Trophoblast cell (in vitro differentiated cells and primary cell): ENCODE results near the gene PRR35.

ENCODE experiments used
- DNase-seq, 2 donors: peaks; one replicate each; pipeline ENCODE4 v3.0.0-alpha.2; 2016
- H2AFZ ChIP-seq: 2 replicates; pipeline ENCODE4 v1.6.1; 2013; ENCODE audit warnings: low read length, moderate library complexity, mild to moderate bottlenecking; ENCODE audit not compliant: insufficient read depth, poor library complexity
- H2AK5ac ChIP-seq: 2 replicates; pipeline ENCODE4 v1.6.1; 2013; ENCODE audit warnings: mild to moderate bottlenecking, low read length
- H2BK120ac ChIP-seq: 2 replicates; pipeline ENCODE4 v1.6.1; 2013; ENCODE audit warnings: low read length, mild to moderate bottlenecking, moderate library complexity; ENCODE audit not compliant: insufficient read depth, poor library complexity
- H2BK12ac ChIP-seq: 2 replicates; pipeline ENCODE4 v1.6.1; 2013; ENCODE audit warnings: mild to moderate bottlenecking, low read length, moderate library complexity
- H2BK5ac ChIP-seq: 2 replicates; pipeline ENCODE4 v1.6.1; 2013; ENCODE audit warnings: low read length, low read depth, moderate library complexity, mild to moderate bottlenecking; ENCODE audit not compliant: poor library complexity
- H3K14ac ChIP-seq: 2 replicates; pipeline ENCODE4 v1.6.1; 2013; ENCODE audit warnings: mild to moderate bottlenecking, low read length
- H3K18ac ChIP-seq: 2 replicates; pipeline ENCODE4 v1.6.1; 2013; ENCODE audit warnings: mild to moderate bottlenecking, low read length
- H3K23ac ChIP-seq: 2 replicates; pipeline ENCODE4 v1.6.1; 2013; ENCODE audit warnings: low read length
- H3K27ac ChIP-seq: 2 replicates; pipeline ENCODE4 v1.5.1; 2013; ENCODE audit warnings: low read depth, mild to moderate bottlenecking, inconsistent platforms, low read length, moderate library complexity
- H3K27me3 ChIP-seq: 2 replicates; pipeline ENCODE4 v1.6.1; 2013; ENCODE audit warnings: inconsistent platforms, mild to moderate bottlenecking, low read length, moderate library complexity; ENCODE audit not compliant: insufficient read depth
- H3K36me3 ChIP-seq, 2 experiments: 1 replicate in 1 of 2; 2 replicates in 1 of 2; pipeline ENCODE4 v1.6.1; 2013; ENCODE audit warnings: low read length in 2 of 2, mild to moderate bottlenecking in 2 of 2, moderate library complexity in 1 of 2; ENCODE audit not compliant: insufficient read depth in 2 of 2, control insufficient read depth in 1 of 2
- H3K4ac ChIP-seq: 2 replicates; pipeline ENCODE4 v1.6.1; 2013; ENCODE audit warnings: low read depth, mild to moderate bottlenecking, low read length, moderate library complexity
- H3K4me1 ChIP-seq, 2 experiments: 1 replicate in 1 of 2; 2 replicates in 1 of 2; pipeline ENCODE4 v1.6.1; 2013; ENCODE audit warnings: low read length in 2 of 2, mild to moderate bottlenecking in 2 of 2, moderate library complexity in 1 of 2; ENCODE audit not compliant: insufficient read depth in 2 of 2, control insufficient read depth in 1 of 2
- H3K4me2 ChIP-seq: 2 replicates; pipeline ENCODE4 v1.6.1; 2013; ENCODE audit warnings: inconsistent platforms, mild to moderate bottlenecking, low read length, moderate library complexity
- H3K4me3 ChIP-seq: 2 replicates; pipeline ENCODE4 v1.5.1; 2013; ENCODE audit warnings: mild to moderate bottlenecking, low read depth, low read length, inconsistent platforms
- H3K79me1 ChIP-seq: one replicate; pipeline ENCODE4 v1.6.1; 2013; ENCODE audit warnings: low read length
- H3K79me2 ChIP-seq: 2 replicates; pipeline ENCODE4 v1.6.1; 2013; ENCODE audit warnings: low read length, mild to moderate bottlenecking; ENCODE audit not compliant: control insufficient read depth, insufficient read depth, poor library complexity
- H3K9ac ChIP-seq: 2 replicates; pipeline ENCODE4 v1.6.1; 2013; ENCODE audit warnings: mild to moderate bottlenecking, low read length
- H3K9me3 ChIP-seq: 2 replicates; pipeline ENCODE4 v1.6.1; 2013; ENCODE audit warnings: low read depth, mild to moderate bottlenecking, control low read depth, inconsistent platforms, low read length; ENCODE audit not compliant: insufficient read depth
- H4K12ac ChIP-seq: 2 replicates; pipeline ENCODE4 v1.6.1; 2013; ENCODE audit warnings: low read depth, mild to moderate bottlenecking, low read length, moderate library complexity
- H4K8ac ChIP-seq: 2 replicates; pipeline ENCODE4 v1.6.1; 2013; ENCODE audit warnings: low read depth, mild to moderate bottlenecking, low read length, moderate library complexity
- H4K91ac ChIP-seq: one replicate; pipeline ENCODE4 v1.6.1; 2013; ENCODE audit warnings: low read depth, mild to moderate bottlenecking, low read length, moderate library complexity
- WGBS: extraction: QIAGEN DNeasy Blood & Tissue Kit; methylation state at CpG from one replicate; pipeline ENCODE4 v1.1.7; 2013; ENCODE audit warnings: missing lambda C conversion rate; ENCODE audit not compliant: insufficient read length, insufficient coverage; ENCODE audit errors: extremely low coverage; 5-methylcytosine and 5-hydroxymethylcytosine counted together

The PRR35 gene

GRCh38 chr16:572865-573650 lies 12.9 kb downstream of the PRR35 start:
- Histone ChIP-seq H3K18ac (no peak overlapping the region), H4K12ac (no peak overlapping the region), H2AK5ac (no peak overlapping the region), H3K36me3 (peaks cover 31 to 32% of the 10 kb centered on the region in 2 experiments), H2BK12ac (no peak overlapping the region), H3K27me3 (no peaks in the 10 kb centered on the region), H3K14ac (no peak overlapping the region), H3K9me3 (peaks cover 10% of the 10 kb centered on the region), H3K4me1 (peaks cover 7 to 13% of the 10 kb centered on the region in 2 experiments), H3K4me2 (no peak overlapping the region), H3K23ac (no peak overlapping the region), H3K79me2 (peaks cover 3% of the 10 kb centered on the region), H2AFZ (no peak overlapping the region), H3K9ac (no peak overlapping the region), H4K8ac (no peak overlapping the region), H3K4ac (no peak overlapping the region), H2BK5ac (no peak overlapping the region), H3K4me3 (no peak overlapping the region), H2BK120ac (no peak overlapping the region), H3K79me1 (peaks cover 7% of the 10 kb centered on the region), H3K27ac (no peak overlapping the region), H4K91ac (no peak overlapping the region)
- no peak for DNase-seq
- WGBS: no CpG with 5 or more reads among the region's 27 CpGs

- H4K12ac ChIP-seq: no peak overlapping the region
- H3K4me1 ChIP-seq: peaks cover 5 to 9% of the 10 kb centered on the region in 2 experiments
- WGBS: no CpG with 5 or more reads among the region's 46 CpGs
- H3K4me2 ChIP-seq: no peak overlapping the region
- no peak overlapping the region for H2AFZ ChIP-seq
- H3K23ac ChIP-seq: no peak overlapping the region
- peaks cover 7% of the 10 kb centered on the region for H3K79me1 ChIP-seq
- H3K27me3 ChIP-seq: no peaks in the 10 kb centered on the region
- H3K14ac ChIP-seq: no peak overlapping the region
- H3K18ac ChIP-seq: no peak overlapping the region
- no peak overlapping the region for H3K27ac ChIP-seq
- no peak overlapping the region for H2BK5ac ChIP-seq
- H3K4ac ChIP-seq: no peak overlapping the region
- peaks cover 14% of the 10 kb centered on the region for H3K9me3 ChIP-seq
- no peak overlapping the region for H2BK120ac ChIP-seq
- no peak overlapping the region for H3K4me3 ChIP-seq
- H4K8ac ChIP-seq: no peak overlapping the region
- no peak overlapping the region for H4K91ac ChIP-seq
- H3K36me3 ChIP-seq: peaks cover 31 to 32% of the 10 kb centered on the region in 2 experiments
- no peak overlapping the region for H2BK12ac ChIP-seq
- peaks cover 3% of the 10 kb centered on the region for H3K79me2 ChIP-seq
- no peak for DNase-seq
- H2AK5ac ChIP-seq: no peak overlapping the region
- H3K9ac ChIP-seq: no peak overlapping the region
Measured at GRCh38 chr16:574021-574760, 14.0 kb downstream of the PRR35 start.

- no peak overlapping the region for H2BK120ac ChIP-seq
Measured at GRCh38 chr16:575354-576196, 15.4 kb downstream of the PRR35 start.

GRCh38 chr16:576197-576822 lies 16.1 kb downstream of the PRR35 start:
- Histone ChIP-seq H3K79me2 (no peaks in the 10 kb centered on the region), H3K4me3 (no peak overlapping the region), H2BK120ac (no peak overlapping the region), H3K4me1 (no peaks in the 10 kb centered on the region), H3K18ac (no peak overlapping the region), H2BK12ac (no peak overlapping the region), H3K36me3 (peaks cover 38 to 43% of the 10 kb centered on the region in 2 experiments), H4K91ac (no peak overlapping the region), H3K4me2 (no peak overlapping the region), H2BK5ac (no peak overlapping the region), H3K14ac (no peak overlapping the region), H3K79me1 (no peaks in the 10 kb centered on the region), H4K12ac (no peak overlapping the region), H4K8ac (no peak overlapping the region), H3K4ac (no peak overlapping the region), H3K27me3 (no peaks in the 10 kb centered on the region), H2AFZ (no peak overlapping the region), H2AK5ac (no peak overlapping the region), H3K9me3 (peaks cover 12% of the 10 kb centered on the region), H3K9ac (no peak overlapping the region), H3K27ac (no peak overlapping the region), H3K23ac (no peak overlapping the region)
- no CpG with 5 or more reads among the region's 21 CpGs for WGBS
- DNase-seq: no peak

More at GRCh38 chr16:575354-576196, 15.4 kb downstream of the PRR35 start:
- Histone ChIP-seq H3K14ac (no peak overlapping the region), H3K9ac (no peak overlapping the region), H2BK5ac (no peak overlapping the region), H3K27ac (no peak overlapping the region), H2AK5ac (no peak overlapping the region), H4K8ac (no peak overlapping the region), H3K4me1 (peaks cover 3 to 6% of the 10 kb centered on the region in 2 experiments), H4K91ac (no peak overlapping the region), H3K23ac (no peak overlapping the region), H2AFZ (no peak overlapping the region), H3K9me3 (peaks cover 16% of the 10 kb centered on the region), H3K79me1 (no peaks in the 10 kb centered on the region), H3K18ac (no peak overlapping the region), H3K27me3 (no peaks in the 10 kb centered on the region), H3K4me2 (no peak overlapping the region), H2BK12ac (no peak overlapping the region), H3K4ac (no peak overlapping the region), H4K12ac (no peak overlapping the region), H3K4me3 (no peak overlapping the region), H3K79me2 (peaks cover 2% of the 10 kb centered on the region), H3K36me3 (peaks cover 31 to 38% of the 10 kb centered on the region in 2 experiments)
- DNase-seq: no peak
- no CpG with 5 or more reads among the region's 36 CpGs for WGBS
